MV-4-11 (cell line): ENCODE measurements around the gene PTPRT.
A peak's percentile ranks its signal among the peaks of the same experiment; 100 is the strongest.
"Not testable (repeated sequence)": the region's sequence is repeated elsewhere in the genome, so short reads cannot be mapped to it uniquely, and the experiment has no call there.

ENCODE experiments used
- DNase-seq: peaks from one replicate; lab custom pipeline; 2025; lab: John Stamatoyannopoulos, UW

PTPRT gene

GRCh38 chr20:43187476-43188233 is 2.1 kb downstream of the PTPRT start:
- DNase-seq: peak; percentile 44

GRCh38 chr20:43186312-43186711 is 3.4 kb downstream of the PTPRT start:
- no peak for DNase-seq

GRCh38 chr20:43185901-43186300 is 3.8 kb downstream of the PTPRT start:
- no peak for DNase-seq

- no peak for DNase-seq
Observed at GRCh38 chr20:43183536-43184070, 6.1 kb downstream of the PTPRT start.

- no peak for DNase-seq
Observed at GRCh38 chr20:43178080-43178479, 11.6 kb downstream of the PTPRT start.

GRCh38 chr20:43176726-43177125 is 13.0 kb downstream of the PTPRT start:
- no peak for DNase-seq

GRCh38 chr20:43171930-43172329 is 17.8 kb downstream of the PTPRT start:
- no peak for DNase-seq

- DNase-seq: no peak
Observed at GRCh38 chr20:43170771-43171170, 18.9 kb downstream of the PTPRT start.

GRCh38 chr20:43167615-43168014 is 22.1 kb downstream of the PTPRT start:
- no peak for DNase-seq

GRCh38 chr20:43167021-43167420 is 22.7 kb downstream of the PTPRT start:
- DNase-seq: no peak

- no peak for DNase-seq
Observed at GRCh38 chr20:43165611-43166010, 24.1 kb downstream of the PTPRT start.

GRCh38 chr20:43164736-43165135 is 25.0 kb downstream of the PTPRT start:
- DNase-seq: not testable (repeated sequence)

GRCh38 chr20:43161716-43162115 is 28.0 kb downstream of the PTPRT start:
- no peak for DNase-seq

- DNase-seq: no peak
Observed at GRCh38 chr20:43160941-43161340, 28.8 kb downstream of the PTPRT start.

- DNase-seq: no peak
Observed at GRCh38 chr20:43159994-43160393, 29.7 kb downstream of the PTPRT start.

- no peak for DNase-seq
Observed at GRCh38 chr20:43155366-43156100, 34.2 kb downstream of the PTPRT start.

GRCh38 chr20:43151901-43152300 is 37.8 kb downstream of the PTPRT start:
- DNase-seq: no peak

GRCh38 chr20:43151256-43151655 is 38.5 kb downstream of the PTPRT start:
- no peak for DNase-seq

- no peak for DNase-seq
Observed at GRCh38 chr20:43140726-43141125, 49.0 kb downstream of the PTPRT start.

- DNase-seq: no peak
Observed at GRCh38 chr20:43138061-43138770, 51.5 kb downstream of the PTPRT start.

- no peak for DNase-seq
Observed at GRCh38 chr20:43137160-43137559, 52.5 kb downstream of the PTPRT start.

- DNase-seq: no peak
Observed at GRCh38 chr20:43124241-43124640, 65.5 kb downstream of the PTPRT start.

GRCh38 chr20:43123180-43123579 is 66.5 kb downstream of the PTPRT start:
- no peak for DNase-seq
